ENCODE measurements around the gene MS4A10.

The MS4A10 gene

DNA sequence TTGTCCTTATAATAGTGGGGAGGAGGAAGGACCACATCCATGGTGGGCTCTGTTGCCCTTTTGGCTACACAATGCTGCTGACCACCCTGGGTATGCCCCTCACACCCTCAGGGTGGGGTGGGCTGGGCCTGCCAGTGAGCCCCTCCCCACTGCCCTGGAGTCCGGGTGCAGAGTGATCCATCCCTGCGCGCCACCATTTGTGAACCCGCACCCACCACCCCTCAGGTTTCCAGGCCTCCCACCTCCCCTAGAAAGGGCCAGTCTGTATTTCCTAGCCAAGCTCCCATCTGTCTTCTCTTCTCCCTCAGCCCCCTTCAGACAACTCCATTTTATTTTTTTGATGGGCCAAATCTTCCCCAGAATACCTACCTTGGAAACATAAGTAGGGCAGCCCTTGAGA is 25.0 kb downstream of the MS4A10 start:
- no peak for TF ChIP-seq EGR1 (IDR thresholded peaks at IDR 0.05)
- no peak for TF ChIP-seq NFIC (IDR thresholded peaks at IDR 0.05)
- no peak for TF ChIP-seq TCF12 (IDR thresholded peaks at IDR 0.05; ENCODE audit: low read depth)
- no peak for TF ChIP-seq CREB1 (IDR thresholded peaks at IDR 0.05; ENCODE audit: low read depth)
- no peak for TF ChIP-seq EP300 (IDR thresholded peaks at IDR 0.05; ENCODE audit: borderline replicate concordance)
- TF ChIP-seq, protein P1, sequence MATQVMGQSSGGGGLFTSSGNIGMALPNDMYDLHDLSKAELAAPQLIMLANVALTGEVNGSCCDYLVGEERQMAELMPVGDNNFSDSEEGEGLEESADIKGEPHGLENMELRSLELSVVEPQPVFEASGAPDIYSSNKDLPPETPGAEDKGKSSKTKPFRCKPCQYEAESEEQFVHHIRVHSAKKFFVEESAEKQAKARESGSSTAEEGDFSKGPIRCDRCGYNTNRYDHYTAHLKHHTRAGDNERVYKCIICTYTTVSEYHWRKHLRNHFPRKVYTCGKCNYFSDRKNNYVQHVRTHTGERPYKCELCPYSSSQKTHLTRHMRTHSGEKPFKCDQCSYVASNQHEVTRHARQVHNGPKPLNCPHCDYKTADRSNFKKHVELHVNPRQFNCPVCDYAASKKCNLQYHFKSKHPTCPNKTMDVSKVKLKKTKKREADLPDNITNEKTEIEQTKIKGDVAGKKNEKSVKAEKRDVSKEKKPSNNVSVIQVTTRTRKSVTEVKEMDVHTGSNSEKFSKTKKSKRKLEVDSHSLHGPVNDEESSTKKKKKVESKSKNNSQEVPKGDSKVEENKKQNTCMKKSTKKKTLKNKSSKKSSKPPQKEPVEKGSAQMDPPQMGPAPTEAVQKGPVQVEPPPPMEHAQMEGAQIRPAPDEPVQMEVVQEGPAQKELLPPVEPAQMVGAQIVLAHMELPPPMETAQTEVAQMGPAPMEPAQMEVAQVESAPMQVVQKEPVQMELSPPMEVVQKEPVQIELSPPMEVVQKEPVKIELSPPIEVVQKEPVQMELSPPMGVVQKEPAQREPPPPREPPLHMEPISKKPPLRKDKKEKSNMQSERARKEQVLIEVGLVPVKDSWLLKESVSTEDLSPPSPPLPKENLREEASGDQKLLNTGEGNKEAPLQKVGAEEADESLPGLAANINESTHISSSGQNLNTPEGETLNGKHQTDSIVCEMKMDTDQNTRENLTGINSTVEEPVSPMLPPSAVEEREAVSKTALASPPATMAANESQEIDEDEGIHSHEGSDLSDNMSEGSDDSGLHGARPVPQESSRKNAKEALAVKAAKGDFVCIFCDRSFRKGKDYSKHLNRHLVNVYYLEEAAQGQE (IDR thresholded peaks at IDR 0.05; ENCODE audit: low read depth) = no peak
- TF ChIP-seq, protein P2, sequence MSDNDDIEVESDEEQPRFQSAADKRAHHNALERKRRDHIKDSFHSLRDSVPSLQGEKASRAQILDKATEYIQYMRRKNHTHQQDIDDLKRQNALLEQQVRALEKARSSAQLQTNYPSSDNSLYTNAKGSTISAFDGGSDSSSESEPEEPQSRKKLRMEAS (IDR thresholded peaks at IDR 0.05) = no peak
- TF ChIP-seq CEBPB (IDR thresholded peaks at IDR 0.05) = no peak
- TF ChIP-seq YY1 (IDR thresholded peaks at IDR 0.05; ENCODE audit: low read depth) = no peak
- TF ChIP-seq RAD21 (IDR thresholded peaks at IDR 0.05; ENCODE audit: low read depth) = no peak
- no peak for TF ChIP-seq TAF1 (IDR thresholded peaks at IDR 0.05; ENCODE audit: low read depth)
- no peak for TF ChIP-seq TEAD4 (IDR thresholded peaks at IDR 0.05)
- TF ChIP-seq FOXM1 (IDR thresholded peaks at IDR 0.05; ENCODE audit: borderline replicate concordance, low read depth) = no peak
- TF ChIP-seq, protein P3, sequence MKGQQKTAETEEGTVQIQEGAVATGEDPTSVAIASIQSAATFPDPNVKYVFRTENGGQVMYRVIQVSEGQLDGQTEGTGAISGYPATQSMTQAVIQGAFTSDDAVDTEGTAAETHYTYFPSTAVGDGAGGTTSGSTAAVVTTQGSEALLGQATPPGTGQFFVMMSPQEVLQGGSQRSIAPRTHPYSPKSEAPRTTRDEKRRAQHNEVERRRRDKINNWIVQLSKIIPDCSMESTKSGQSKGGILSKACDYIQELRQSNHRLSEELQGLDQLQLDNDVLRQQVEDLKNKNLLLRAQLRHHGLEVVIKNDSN (IDR thresholded peaks at IDR 0.05) = no peak
- TF ChIP-seq ZBTB7A (IDR thresholded peaks at IDR 0.05; ENCODE audit: low read depth) = no peak

DNA sequence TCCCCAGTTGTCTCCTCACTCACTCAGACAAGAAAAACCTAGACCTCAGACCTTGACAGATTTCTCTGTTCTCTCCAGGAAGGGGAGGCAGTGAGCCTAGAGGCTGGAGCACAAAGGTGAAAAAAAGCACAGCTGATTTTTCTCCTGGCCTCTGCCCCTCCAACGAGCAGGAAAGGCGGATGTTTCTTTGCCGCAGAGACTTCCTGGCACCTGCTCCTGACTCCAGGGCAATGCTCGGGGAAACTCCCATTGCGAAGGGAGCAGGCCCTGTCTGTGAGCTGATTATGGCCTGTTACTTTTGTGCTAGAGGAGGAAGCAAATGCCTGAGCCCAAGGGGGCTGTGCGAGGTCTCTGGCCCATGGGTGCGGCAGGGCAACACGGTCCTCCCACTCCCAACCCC is 25.4 kb downstream of the MS4A10 start:
- TF ChIP-seq, protein P1 (IDR thresholded peaks at IDR 0.05; ENCODE audit: low read depth) = no peak
- TF ChIP-seq YY1 (IDR thresholded peaks at IDR 0.05; ENCODE audit: low read depth) (no peak), CREB1 (IDR thresholded peaks at IDR 0.05; ENCODE audit: low read depth) (no peak), CEBPB (IDR thresholded peaks at IDR 0.05) (no peak), RAD21 (IDR thresholded peaks at IDR 0.05; ENCODE audit: low read depth) (no peak), FOXM1 (IDR thresholded peaks at IDR 0.05; ENCODE audit: borderline replicate concordance, low read depth) (no peak), EP300 (IDR thresholded peaks at IDR 0.05; ENCODE audit: borderline replicate concordance) (no peak), EGR1 (IDR thresholded peaks at IDR 0.05) (no peak), ZBTB7A (IDR thresholded peaks at IDR 0.05; ENCODE audit: low read depth) (no peak), TEAD4 (IDR thresholded peaks at IDR 0.05) (no peak), NFIC (IDR thresholded peaks at IDR 0.05) (no peak), TCF12 (IDR thresholded peaks at IDR 0.05; ENCODE audit: low read depth) (no peak)
- TF ChIP-seq, protein P2 (IDR thresholded peaks at IDR 0.05) = no peak
- TF ChIP-seq, protein P3 (IDR thresholded peaks at IDR 0.05) = no peak

DNA sequence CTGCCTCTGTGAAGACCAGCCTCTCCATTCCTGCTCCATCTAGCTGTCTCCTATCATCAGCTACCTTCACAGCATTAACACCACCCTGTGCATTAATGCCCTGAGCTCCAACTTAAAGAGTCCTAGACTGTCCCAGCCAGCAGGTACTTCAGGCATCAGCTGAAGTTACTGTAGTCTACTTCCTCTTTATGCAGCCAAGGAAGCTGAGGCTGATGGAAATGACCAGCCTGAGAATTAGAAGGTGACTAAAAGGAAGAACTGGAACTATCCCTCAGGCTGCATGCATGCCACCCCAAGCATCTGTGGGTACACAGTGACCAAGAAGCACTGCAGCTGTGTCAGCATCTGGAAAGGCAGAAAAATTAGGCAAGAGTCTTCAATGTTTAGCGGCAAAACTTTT is 28.2 kb downstream of the MS4A10 start:
- TF ChIP-seq RAD21 (IDR thresholded peaks at IDR 0.05; ENCODE audit: low read depth) = no peak
- TF ChIP-seq TEAD4 (IDR thresholded peaks at IDR 0.05) = no peak
- no peak for TF ChIP-seq TCF12 (IDR thresholded peaks at IDR 0.05; ENCODE audit: low read depth)
- no peak for TF ChIP-seq CREB1 (IDR thresholded peaks at IDR 0.05; ENCODE audit: low read depth)
- no peak for TF ChIP-seq ZBTB7A (IDR thresholded peaks at IDR 0.05; ENCODE audit: low read depth)
- TF ChIP-seq FOXM1 (IDR thresholded peaks at IDR 0.05; ENCODE audit: borderline replicate concordance, low read depth) = no peak

DNA sequence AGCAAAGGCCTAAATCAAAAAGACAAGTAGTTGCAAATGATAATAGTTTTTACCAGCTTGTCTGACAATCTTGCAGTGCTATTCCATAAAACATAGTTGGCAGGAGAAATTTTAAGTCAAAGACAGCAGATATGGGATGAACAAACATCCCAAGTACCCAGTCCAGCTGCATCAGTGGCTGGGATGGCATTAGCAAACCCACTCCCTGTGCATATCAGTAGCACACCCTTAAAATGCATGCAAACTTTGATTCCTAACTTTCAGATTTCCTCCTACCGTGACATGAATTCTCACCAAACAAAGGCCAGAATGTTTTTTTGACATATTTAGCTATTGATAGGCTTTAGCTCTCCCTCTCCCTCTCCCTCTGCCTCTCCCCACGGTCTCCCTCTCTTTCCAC is 29.0 kb downstream of the MS4A10 start:
- TF ChIP-seq NFIC (IDR thresholded peaks at IDR 0.05) (no peak), YY1 (IDR thresholded peaks at IDR 0.05; ENCODE audit: low read depth) (no peak), TAF1 (IDR thresholded peaks at IDR 0.05; ENCODE audit: low read depth) (no peak), EGR1 (IDR thresholded peaks at IDR 0.05) (no peak), EP300 (IDR thresholded peaks at IDR 0.05; ENCODE audit: borderline replicate concordance) (no peak)
- TF ChIP-seq, protein P3 (IDR thresholded peaks at IDR 0.05) = no peak

DNA sequence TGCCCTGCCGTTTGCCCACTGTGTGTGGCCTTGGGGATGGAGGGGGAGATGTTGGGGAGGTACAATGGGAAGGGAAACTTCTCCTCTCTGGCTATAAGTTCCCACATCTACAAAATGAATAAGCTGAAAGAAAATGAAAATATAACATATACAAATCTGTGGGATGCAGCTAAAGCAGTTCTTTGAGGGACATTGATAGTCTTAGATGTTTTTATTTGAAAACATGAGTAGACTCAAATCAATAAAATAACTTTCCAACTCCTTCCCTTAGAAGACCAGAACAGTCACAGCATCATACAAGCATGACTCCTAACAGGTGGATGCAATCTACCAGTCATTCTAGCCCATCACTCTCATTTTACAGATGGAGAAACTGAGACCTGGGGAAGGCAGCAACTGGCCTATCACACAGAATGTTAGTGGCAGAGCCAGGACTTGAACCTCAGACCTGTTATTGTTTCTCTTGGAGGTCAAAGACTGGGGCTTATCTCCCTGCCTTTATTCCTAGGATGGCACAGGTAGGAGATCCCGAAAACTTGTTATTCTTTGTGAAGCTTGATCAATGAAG is 31.5 kb downstream of the MS4A10 start:
- TF ChIP-seq, protein P2 (IDR thresholded peaks at IDR 0.05) = no peak
- TF ChIP-seq TCF12 (IDR thresholded peaks at IDR 0.05; ENCODE audit: low read depth) (no peak), EP300 (IDR thresholded peaks at IDR 0.05; ENCODE audit: borderline replicate concordance) (no peak), YY1 (IDR thresholded peaks at IDR 0.05; ENCODE audit: low read depth) (no peak), EGR1 (IDR thresholded peaks at IDR 0.05) (no peak), TAF1 (IDR thresholded peaks at IDR 0.05; ENCODE audit: low read depth) (no peak), CREB1 (IDR thresholded peaks at IDR 0.05; ENCODE audit: low read depth) (no peak), NFIC (IDR thresholded peaks at IDR 0.05) (no peak), ZBTB7A (IDR thresholded peaks at IDR 0.05; ENCODE audit: low read depth) (no peak), CEBPB (IDR thresholded peaks at IDR 0.05) (no peak), FOXM1 (IDR thresholded peaks at IDR 0.05; ENCODE audit: borderline replicate concordance, low read depth) (no peak), TEAD4 (IDR thresholded peaks at IDR 0.05) (no peak), RAD21 (IDR thresholded peaks at IDR 0.05; ENCODE audit: low read depth) (no peak)
- TF ChIP-seq, protein P3 (IDR thresholded peaks at IDR 0.05) = no peak
- TF ChIP-seq, protein P1 (IDR thresholded peaks at IDR 0.05; ENCODE audit: low read depth) = no peak
